Endometrial microvascular endothelial cells (primary cell): Measurements from ENCODE around the gene ZFYVE16. TPM values are rescaled to one million over a fixed set of nuclear protein-coding genes. Genes with fewer than 3 reads are reported as not detected.

Experiments used
- total RNA-seq: library from RNA; depleted of rRNA; stranded (reverse); fragments of >200 nt; gene quantifications from one replicate; pipeline ENCODE4 v1.2.3, GENCODE V29; 2015; ENCODE audit errors: inconsistent ontology term

The ZFYVE16 gene
- total RNA-seq, 1 donor from 2014 or later: 36.3 TPM

Other genes with a start within 250 kb of the ZFYVE16 start
- gene SERINC5, start 152.0 kb upstream of the ZFYVE16 start, total RNA-seq: 4.2 TPM
- not detected for gene SPZ1, start 88.1 kb upstream of the ZFYVE16 start, total RNA-seq
- 7.0 TPM for gene FAM151B, start 80.0 kb downstream of the ZFYVE16 start, total RNA-seq
- gene ANKRD34B, start 162.2 kb downstream of the ZFYVE16 start, total RNA-seq: not detected
- gene MSH3, start 246.6 kb downstream of the ZFYVE16 start, total RNA-seq: 9.8 TPM
- 60.9 TPM for gene DHFR, start 246.9 kb downstream of the ZFYVE16 start, total RNA-seq